NB4 (cell line): ENCODE measurements around the gene JMJD1C.

ENCODE experiments used
- CTCF ChIP-seq: IDR thresholded peaks from one replicate; pipeline ENCODE4 v1.5.1; 2012; ENCODE audit warnings: low read depth, low read length
- POLR2A ChIP-seq: IDR thresholded peaks from 2 replicates; pipeline ENCODE4 v1.6.1; 2011; ENCODE audit warnings: mild to moderate bottlenecking; ENCODE audit not compliant: insufficient read length; ENCODE audit errors: extremely low read depth
- TF ChIP-seq, protein P1 (sequence below): IDR thresholded peaks from 2 replicates; pipeline ENCODE4 v1.6.1; 2011; ENCODE audit warnings: low read depth, low read length

- peak; percentile 86 for TF ChIP-seq POLR2A
- no peak for TF ChIP-seq CTCF
- TF ChIP-seq, protein P1, sequence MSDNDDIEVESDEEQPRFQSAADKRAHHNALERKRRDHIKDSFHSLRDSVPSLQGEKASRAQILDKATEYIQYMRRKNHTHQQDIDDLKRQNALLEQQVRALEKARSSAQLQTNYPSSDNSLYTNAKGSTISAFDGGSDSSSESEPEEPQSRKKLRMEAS = no peak
Observed at GRCh38 chr10:63465293-63466143, at the start of gene JMJD1C.
